ENCODE data around the gene NID2. TPM values are rescaled to one million over a fixed set of nuclear protein-coding genes. Genes with fewer than 3 reads are reported as not detected.
A peak's percentile ranks its signal among the peaks of the same experiment; 100 is the strongest.

The NID2 gene
- polyA plus RNA-seq, 1 of the 3 experiments (the other 2 are of a cell fraction): 22.7 TPM

- Histone ChIP-seq H3K4me1 (ENCODE audit: control insufficient read depth in 1 of 2, insufficient read depth in 2 of 2, low read depth in 1 of 2, low read length in 1 of 2) (peaks cover 2 to 41% of the 10 kb centered on the region in 2 experiments; a peak in 3 of 4 replicates), H3K36me3 (replicated peaks in 1 of 2; ENCODE audit: control insufficient read depth in 1 of 2, insufficient read depth in 2 of 2, low read length in 1 of 2) (no peaks in the 10 kb centered on the region), H3K79me2 (ENCODE audit: insufficient read depth) (no peaks in the 10 kb centered on the region), H3K27ac (ENCODE audit: low read depth in 2 of 2, low read length in 1 of 2) (no peak overlapping the region), H3K4me3 (ENCODE audit: low read depth in 2 of 2, low read length in 1 of 2) (no peak overlapping the region), H3K9me2 (no peaks in the 10 kb centered on the region), H3K27me3 (ENCODE audit: insufficient read depth) (no peaks in the 10 kb centered on the region), H3K9ac (no peak overlapping the region), H3K9me3 (no peaks in the 10 kb centered on the region), H4K20me1 (ENCODE audit: insufficient read depth) (no peaks in the 10 kb centered on the region), H3F3A (replicated peaks; ENCODE audit: insufficient read depth) (peaks cover 49% of the 10 kb centered on the region), H2AFZ (ENCODE audit: low read depth) (no peak overlapping the region), H3K4me2 (no peak overlapping the region)
- ChIA-PET CTCF (interaction anchor here (0.8 to 1.1 kb wide), 4 partner anchors 9 to 794 kb away, joined by 3 to 4 read pairs (median 3); partner anchors contain the start of gene NID2), POLR2A (no interaction called here)
- no peak for DNase-seq
- TF ChIP-seq PBX3 (IDR thresholded peaks at IDR 0.05) (no peak), RFX5 (IDR thresholded peaks at IDR 0.05; ENCODE audit: low read length) (no peak), GATA2 (CRISPR knock-in tag; IDR thresholded peaks at IDR 0.05) (no peak), YY1 (IDR thresholded peaks at IDR 0.05; ENCODE audit: low read depth) (no peak)
- WGBS (ENCODE audit: low lambda C conversion rate): 73% methylated on average over 2 of the region's 2 CpGs
These were observed 8.6 kb upstream of the NID2 start for GRCh38 chr14:52077256-52077979.

GRCh38 chr14:52076334-52076733 lies 7.5 kb upstream of the NID2 start:
- Histone ChIP-seq H3K9me3 (no peaks in the 10 kb centered on the region), H3K79me2 (ENCODE audit: insufficient read depth) (no peaks in the 10 kb centered on the region), H3K27me3 (ENCODE audit: insufficient read depth) (no peaks in the 10 kb centered on the region), H3K9me2 (no peaks in the 10 kb centered on the region), H3K4me2 (0 out of 2 replicates have a peak overlapping the region, but pooled peaks have one; percentile 4), H3K27ac (ENCODE audit: low read depth in 2 of 2, low read length in 1 of 2) (peak overlapping the region in 1 of 2 experiments; percentile 30; a peak in 1 of 4 replicates), H2AFZ (ENCODE audit: low read depth) (no peak overlapping the region), H3K4me1 (ENCODE audit: control insufficient read depth in 1 of 2, insufficient read depth in 2 of 2, low read depth in 1 of 2, low read length in 1 of 2) (peaks cover 2 to 44% of the 10 kb centered on the region in 2 experiments; a peak in 3 of 4 replicates), H3F3A (replicated peaks; ENCODE audit: insufficient read depth) (peaks cover 54% of the 10 kb centered on the region), H3K36me3 (replicated peaks in 1 of 2; ENCODE audit: control insufficient read depth in 1 of 2, insufficient read depth in 2 of 2, low read length in 1 of 2) (no peaks in the 10 kb centered on the region), H4K20me1 (ENCODE audit: insufficient read depth) (no peaks in the 10 kb centered on the region), H3K9ac (no peak overlapping the region), H3K4me3 (ENCODE audit: low read depth in 2 of 2, low read length in 1 of 2) (no peak overlapping the region)
- WGBS (ENCODE audit: low lambda C conversion rate): 65% methylated on average over 4 of the region's 4 CpGs
- no peak for DNase-seq
- TF ChIP-seq MXI1 (IDR thresholded peaks at IDR 0.05; ENCODE audit: low read depth, low read length): no peak
- TF ChIP-seq ELF1 (IDR thresholded peaks at IDR 0.05): no peak
- no peak for TF ChIP-seq SMC3 (IDR thresholded peaks at IDR 0.05; ENCODE audit: low read depth, low read length)
- TF ChIP-seq FOXJ3 (CRISPR knock-in tag; IDR thresholded peaks at IDR 0.05): no peak
- TF ChIP-seq FOSL2 (IDR thresholded peaks at IDR 0.05; ENCODE audit: borderline replicate concordance, low read depth): no peak
- no peak for TF ChIP-seq USF2 (IDR thresholded peaks at IDR 0.05; ENCODE audit: borderline replicate concordance, low read depth, low read length)
- TF ChIP-seq EZH2phosphoT487 (IDR thresholded peaks at IDR 0.05; ENCODE audit: borderline replicate concordance, low read depth): no peak
- TF ChIP-seq RAD21 (IDR thresholded peaks at IDR 0.05; ENCODE audit: low read length): no peak
- TF ChIP-seq EP300 (IDR thresholded peaks at IDR 0.05; ENCODE audit: borderline replicate concordance in 1 of 2, low read depth in 1 of 2, low read length in 1 of 2): no peak
- ChIA-PET CTCF (interaction anchor here (1.1 kb wide), 1 partner anchor 32 kb away, joined by 3 read pairs; no protein-coding TSS in a partner anchor), POLR2A (no interaction called here)

Data from SK-N-SH (cell line).